Measurements from ENCODE around the gene COL15A1.
A peak's percentile ranks its signal among the peaks of the same experiment; 100 is the strongest.

The COL15A1 gene

GRCh38 chr9:98974554-98974953, 30.8 kb downstream of the COL15A1 start:
- H3K27ac ChIP-seq = no peak overlapping the region
- no peak for TF ChIP-seq CTCF (IDR thresholded peaks at IDR 0.05)
- TF ChIP-seq ZFX (IDR thresholded peaks at IDR 0.05; ENCODE audit: borderline replicate concordance) = no peak

- TF ChIP-seq ZFX (IDR thresholded peaks at IDR 0.05; ENCODE audit: borderline replicate concordance) (no peak), CTCF (IDR thresholded peaks at IDR 0.05) (peak; percentile 98)
Observed at GRCh38 chr9:98974994-98975712, 31.4 kb downstream of the COL15A1 start.

GRCh38 chr9:98975838-98976237, 32.1 kb downstream of the COL15A1 start:
- no peak for TF ChIP-seq CTCF (IDR thresholded peaks at IDR 0.05)
- no peak for TF ChIP-seq ZFX (IDR thresholded peaks at IDR 0.05; ENCODE audit: borderline replicate concordance)
- no peak overlapping the region for H3K27ac ChIP-seq

More at GRCh38 chr9:98974994-98975712, 31.4 kb downstream of the COL15A1 start:
- no peak overlapping the region for H3K27ac ChIP-seq

GRCh38 chr9:98977246-98977714, 33.6 kb downstream of the COL15A1 start:
- no peak for TF ChIP-seq CTCF (IDR thresholded peaks at IDR 0.05)
- no peak for TF ChIP-seq ZFX (IDR thresholded peaks at IDR 0.05; ENCODE audit: borderline replicate concordance)
- no peak overlapping the region for H3K27ac ChIP-seq

- TF ChIP-seq CTCF (IDR thresholded peaks at IDR 0.05) = no peak
- TF ChIP-seq ZFX (IDR thresholded peaks at IDR 0.05; ENCODE audit: borderline replicate concordance) = no peak
- no peak overlapping the region for H3K27ac ChIP-seq
Observed at GRCh38 chr9:98977813-98978212, 34.1 kb downstream of the COL15A1 start.

GRCh38 chr9:98978231-98978681, 34.5 kb downstream of the COL15A1 start:
- no peak overlapping the region for H3K27ac ChIP-seq
- TF ChIP-seq ZFX (IDR thresholded peaks at IDR 0.05; ENCODE audit: borderline replicate concordance) = no peak
- no peak for TF ChIP-seq CTCF (IDR thresholded peaks at IDR 0.05)

- H3K27ac ChIP-seq = no peak overlapping the region
- TF ChIP-seq ZFX (IDR thresholded peaks at IDR 0.05; ENCODE audit: borderline replicate concordance) (no peak), CTCF (IDR thresholded peaks at IDR 0.05) (no peak)
Observed at GRCh38 chr9:98980291-98980690, 36.6 kb downstream of the COL15A1 start.
